Subcutaneous preadipocyte (primary cell): ENCODE measurements around the gene MARVELD3. TPM values are rescaled to one million over a fixed set of nuclear protein-coding genes. Genes with fewer than 3 reads are reported as not detected.

Experiments
- small RNA-seq: library from RNA; depleted of rRNA; stranded (forward); fragments of <200 nt; gene quantifications from one replicate; pipeline ENCODE3, GENCODE V24; 2012
- total RNA-seq: library from RNA; depleted of rRNA; stranded (reverse); fragments of >200 nt; gene quantifications from 2 replicates; pipeline ENCODE4 v1.2.3, GENCODE V29; 2012

MARVELD3 gene
- not detected in 2 replicates for total RNA-seq

GRCh38 chr16:71626018-71626857 lies at the start of gene MARVELD3:
Gene MARVELD3, plus strand, starts transcription at chr16:71626184. Its CDS starts 46 bp downstream, at chr16:71626230.

GRCh38 chr16:71576971-71577370 lies 49.0 kb upstream of the MARVELD3 start, which contains the start of gene TAT:
Gene TAT, minus strand, starts transcription at chr16:71577092. Its CDS starts 677 bp downstream, at chr16:71576415.

Small RNA genes within 50 kb of the gene (small RNA-seq; reads per million reads assigned to genes)
- gene RNU6-208P: not detected

Other genes with a start within 250 kb of the MARVELD3 start
- gene TLE7, start 184.1 kb upstream of the MARVELD3 start, total RNA-seq: not detected in 2 replicates
- 6.2 and 7.2 TPM in 2 replicates for gene ZNF23, start 163.9 kb upstream of the MARVELD3 start, total RNA-seq
- gene ZNF19, start 136.9 kb upstream of the MARVELD3 start, total RNA-seq: 2.5 and 3.7 TPM in 2 replicates
- under 0.01 TPM in 1 of 2 replicates, not detected in the other for gene CHST4, start 99.8 kb upstream of the MARVELD3 start, total RNA-seq
- gene TAT, start 49.1 kb upstream of the MARVELD3 start, total RNA-seq: not detected in 2 replicates
- gene PHLPP2, start 98.5 kb downstream of the MARVELD3 start, total RNA-seq: 8.1 and 16.2 TPM in 2 replicates
- 57.0 and 83.7 TPM in 2 replicates for gene AP1G1, start 182.7 kb downstream of the MARVELD3 start, total RNA-seq
- 10.8 and 11.0 TPM in 2 replicates for gene ATXN1L, start 219.8 kb downstream of the MARVELD3 start, total RNA-seq